GM23248 (cell line): Measurements from ENCODE around the gene PRPF18.

ENCODE experiments used
- EZH2 ChIP-seq: fragments of 200-600 bp; sonication (generic); IDR thresholded peaks from 2 replicates; pipeline ENCODE4 v1.6.1; 2018; ENCODE audit warnings: antibody characterized with exemption, mild to moderate bottlenecking; ENCODE audit not compliant: insufficient read depth, poor library complexity, severe bottlenecking
- EZH2phosphoT487 ChIP-seq: fragments of 200-600 bp; sonication (generic); IDR thresholded peaks from 2 replicates; pipeline ENCODE4 v1.6.1; 2018; ENCODE audit warnings: antibody characterized with exemption, moderate library complexity, mild to moderate bottlenecking, low read depth; ENCODE audit not compliant: insufficient read depth

DNA sequence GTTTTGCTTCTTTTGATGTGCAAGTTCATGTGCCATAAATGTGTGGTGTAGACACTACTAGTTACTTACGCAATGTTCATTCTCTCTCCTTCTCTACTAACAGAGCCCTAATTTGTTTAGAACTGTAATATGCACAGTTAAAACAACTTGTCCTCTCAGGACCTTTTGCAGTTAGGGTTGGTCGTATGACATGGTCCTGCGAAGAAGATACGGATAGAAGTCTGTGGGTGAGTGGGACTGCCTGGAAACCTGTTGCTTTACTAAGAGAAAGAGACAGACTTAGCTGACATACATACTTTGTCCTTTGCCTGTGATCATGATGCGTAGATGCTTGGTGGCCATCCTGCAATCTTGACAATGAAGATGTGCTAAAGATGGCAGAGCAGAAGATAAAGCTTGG lies 51.1 kb downstream of the PRPF18 start:
- TF ChIP-seq EZH2 = no peak
- TF ChIP-seq EZH2phosphoT487 = no peak
